Left lung (tissue), 10 donors: ENCODE results near the gene PSAPL1. TPM values are rescaled to one million over a fixed set of nuclear protein-coding genes. Genes with fewer than 3 reads are reported as not detected.

ENCODE experiments used
- ATAC-seq: fragments of 200-7000 bp; cut with Tn5 transposase; one replicate; pipeline ENCODE4 v1.9.1; 2020; ENCODE audit warnings: moderate library complexity
- DNase-seq, 4 donors: peaks; one replicate each; pipeline ENCODE4 v3.0.0-alpha.2; 2013 to 2020
- H3K27ac ChIP-seq, 2 donors: fragments of 200-600 bp; sonication (generic) in 1 of 2; one replicate each; pipeline versions ENCODE4 v1.5.0 to v1.8.0; 2020 to 2021
- H3K27me3 ChIP-seq, 2 donors: fragments of 200-600 bp; sonication (generic) in 1 of 2; one replicate each; pipeline versions ENCODE4 v1.5.0 to v1.8.0; 2020 to 2021
- H3K36me3 ChIP-seq, 2 donors: fragments of 200-600 bp; sonication (generic) in 1 of 2; one replicate each; pipeline versions ENCODE4 v1.5.0 to v1.8.0; 2020 to 2021
- H3K4me1 ChIP-seq, 2 donors: fragments of 200-600 bp; one replicate each; pipeline ENCODE4 v1.8.0; 2021
- H3K4me3 ChIP-seq, 2 donors: fragments of 200-600 bp; sonication (generic) in 1 of 2; one replicate each; pipeline versions ENCODE4 v1.5.0 to v1.8.0; 2020 to 2021; ENCODE audit warnings: mild to moderate bottlenecking in 1 of 2
- H3K9me3 ChIP-seq, 2 donors: fragments of 200-600 bp; sonication (generic) in 1 of 2; one replicate each; pipeline versions ENCODE4 v1.5.0 to v1.8.0; 2020 to 2021
- CTCF ChIP-seq, 2 donors: fragments of 200-600 bp; sonication (generic) in 1 of 2; IDR thresholded peaks; one replicate each; pipeline versions ENCODE4 v1.5.0 to v1.8.0; 2021; ENCODE audit warnings: antibody characterized with exemption in 2 of 2
- intact Hi-C, 2 donors: fragments of 100-400 bp; cut with DNase I; formaldehyde crosslinking; loops; one replicate each; pipeline versions ENCODE4 v1.11.2 to v1.14.2; 2022
- polyA plus RNA-seq, 6 donors: library from polyadenylated mRNA; unstranded; fragments of 120-200 nt; gene quantifications; one replicate each; pipeline ENCODE4 v1.2.1, GENCODE V29; 2013; ENCODE audit not compliant: insufficient read length in 6 of 6
- total RNA-seq, 2 donors: library from RNA; stranded (reverse); fragmentation: NEBNext Ultra II Directional; extraction: Animal tissue kit (Norgen Biotek cat#: 25700); gene quantifications; one replicate each; pipeline ENCODE4 v1.2.1, GENCODE V29; 2021
- donor health status: DM: no; HTN: yes; CAD: no.
- donor health status: DM: no; HTN: no; CAD: no.

The PSAPL1 gene
- total and polyA plus RNA-seq, 8 donors: 0.03 to 0.10 (median 0.06) TPM

DNA sequence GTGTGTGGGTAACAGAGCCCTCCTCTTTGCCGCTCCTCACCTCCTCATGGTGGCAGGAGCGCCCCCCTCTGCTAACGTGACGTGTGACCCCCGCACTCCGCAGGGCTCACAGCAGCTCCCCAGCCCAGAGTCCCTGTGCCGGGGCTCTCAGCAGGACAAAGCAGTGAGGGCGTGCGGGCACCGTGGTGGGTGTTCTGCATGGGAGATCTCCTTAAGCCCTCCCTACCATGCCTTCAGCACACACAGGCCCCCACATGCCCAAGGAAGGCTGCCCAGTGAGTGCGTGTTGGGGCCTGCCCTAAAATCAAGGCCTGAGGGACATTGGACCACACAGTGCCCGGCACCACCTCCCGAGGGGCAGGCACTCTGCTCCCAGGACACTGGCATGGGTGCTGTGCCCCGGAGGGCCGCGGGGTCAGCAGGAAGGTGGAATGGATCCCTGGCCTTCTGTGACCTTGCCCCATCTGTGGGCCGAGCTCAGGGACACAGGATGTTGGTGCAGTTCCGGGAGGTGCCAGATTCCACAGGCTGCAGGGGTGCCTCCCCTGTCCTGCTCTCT is 10.1 kb downstream of the PSAPL1 start:
- ATAC-seq: no peak
- no peaks in the 10 kb centered on the region for H3K4me1 ChIP-seq
- intact Hi-C loops: no loop called here
- no peaks in the 10 kb centered on the region for H3K9me3 ChIP-seq
- H3K27me3 ChIP-seq: no peaks in the 10 kb centered on the region
- no peak overlapping the region for H3K27ac ChIP-seq
- H3K4me3 ChIP-seq: no peak overlapping the region
- H3K36me3 ChIP-seq: no peaks in the 10 kb centered on the region
- TF ChIP-seq CTCF (IDR thresholded peaks at IDR 0.05): no peak
- DNase-seq: peak in 2 of 4 donors; percentile 24 to 58

GRCh38 chr4:7423801-7424552 is 10.8 kb downstream of the PSAPL1 start:
- Histone ChIP-seq H3K27me3 (no peaks in the 10 kb centered on the region), H3K9me3 (no peaks in the 10 kb centered on the region), H3K4me1 (no peaks in the 10 kb centered on the region), H3K4me3 (no peak overlapping the region), H3K36me3 (no peaks in the 10 kb centered on the region), H3K27ac (no peak overlapping the region)
- DNase-seq: peak in 2 of 4 donors; percentile 20 to 49
- TF ChIP-seq CTCF (IDR thresholded peaks at IDR 0.05): no peak
- ATAC-seq: no peak
- intact Hi-C loops: no loop called here

DNA sequence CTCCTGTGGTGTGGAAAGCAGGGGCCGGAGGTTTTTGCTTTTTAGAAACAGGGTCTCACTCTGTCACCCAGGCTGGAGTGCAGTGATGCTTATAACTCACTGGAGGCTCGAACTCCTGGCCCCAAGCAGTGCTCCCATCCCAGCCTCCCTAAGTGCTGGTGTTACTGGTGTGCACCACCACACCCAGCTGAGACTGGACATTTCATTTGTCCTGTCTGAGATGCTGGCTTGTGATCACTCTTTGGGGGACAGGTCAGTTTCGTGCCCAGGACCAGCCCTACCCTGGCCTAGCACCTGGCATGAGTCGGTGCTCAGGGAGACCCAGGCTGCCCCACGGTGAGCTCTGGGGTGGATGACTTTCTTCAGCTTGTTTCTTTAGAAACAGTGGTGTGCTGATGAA is 11.3 kb downstream of the PSAPL1 start:
- intact Hi-C loops: no loop called here
- Histone ChIP-seq H3K27me3 (no peaks in the 10 kb centered on the region), H3K27ac (no peak overlapping the region), H3K9me3 (peaks cover 0 to 4% of the 10 kb centered on the region in 2 donors), H3K4me3 (no peak overlapping the region), H3K4me1 (no peaks in the 10 kb centered on the region), H3K36me3 (no peaks in the 10 kb centered on the region)
- TF ChIP-seq CTCF (IDR thresholded peaks at IDR 0.05): no peak
- no peak for ATAC-seq
- peak in 2 of 4 donors; percentile 9 to 43 for DNase-seq

- no peak overlapping the region for H3K4me3 ChIP-seq
- H3K27me3 ChIP-seq: no peaks in the 10 kb centered on the region
- peaks cover 0 to 5% of the 10 kb centered on the region in 2 donors for H3K9me3 ChIP-seq
- H3K4me1 ChIP-seq: no peaks in the 10 kb centered on the region
- no peaks in the 10 kb centered on the region for H3K36me3 ChIP-seq
- no peak for ATAC-seq
- peak in 2 of 4 donors; percentile 22 to 37 for DNase-seq
- H3K27ac ChIP-seq: no peak overlapping the region
- intact Hi-C loops: no loop called here
- no peak for TF ChIP-seq CTCF (IDR thresholded peaks at IDR 0.05)
Observed at GRCh38 chr4:7422898-7423180, 11.9 kb downstream of the PSAPL1 start.

- Histone ChIP-seq H3K27me3 (no peaks in the 10 kb centered on the region), H3K9me3 (peaks cover 0 to 5% of the 10 kb centered on the region in 2 donors), H3K27ac (no peak overlapping the region), H3K4me1 (no peaks in the 10 kb centered on the region), H3K4me3 (no peak overlapping the region), H3K36me3 (no peaks in the 10 kb centered on the region)
- TF ChIP-seq CTCF (IDR thresholded peaks at IDR 0.05): no peak
- ATAC-seq (no peak), DNase-seq (peak in 2 of 4 donors; percentile 15 to 62)
- intact Hi-C loops: no loop called here
Observed at GRCh38 chr4:7422151-7422897, 12.4 kb downstream of the PSAPL1 start.
